Suprapubic skin (tissue), 4 donors: Measurements from ENCODE around the gene NACC2. TPM values are rescaled to one million over a fixed set of nuclear protein-coding genes. Genes with fewer than 3 reads are reported as not detected.
"Not testable (repeated sequence)": the region's sequence is repeated elsewhere in the genome, so short reads cannot be mapped to it uniquely, and the experiment has no call there.

Source experiments
- DNase-seq, 2 donors: peaks; one replicate each; pipeline ENCODE4 v3.0.0-alpha.2; 2019; ENCODE audit warnings: low spot score in 2 of 2
- H3K27ac ChIP-seq: fragments of 200-600 bp; sonication (generic); one replicate; pipeline ENCODE4 v1.5.1; 2019
- H3K27me3 ChIP-seq: fragments of 200-600 bp; sonication (generic); one replicate; pipeline ENCODE4 v1.5.1; 2019
- H3K36me3 ChIP-seq: fragments of 200-600 bp; sonication (generic); one replicate; pipeline ENCODE4 v1.5.1; 2019
- H3K4me1 ChIP-seq: fragments of 200-600 bp; sonication (generic); one replicate; pipeline ENCODE4 v1.5.1; 2019
- H3K4me3 ChIP-seq: fragments of 200-600 bp; sonication (generic); one replicate; pipeline ENCODE4 v1.5.1; 2019; ENCODE audit warnings: mild to moderate bottlenecking
- H3K9me3 ChIP-seq: fragments of 200-600 bp; sonication (generic); one replicate; pipeline ENCODE4 v1.5.1; 2019
- CTCF ChIP-seq, 2 donors: fragments of 200-600 bp in 1 of 2; fragments of 450-650 bp in 1 of 2; sonication (generic) in 1 of 2; IDR thresholded peaks; one replicate each; pipeline ENCODE4 v1.5.1; 2016 to 2019; ENCODE audit warnings: antibody characterized with exemption in 2 of 2, mild to moderate bottlenecking in 1 of 2, moderate library complexity in 1 of 2
- EP300 ChIP-seq: sonication (generic); formaldehyde crosslinking; IDR thresholded peaks from one replicate; pipeline ENCODE4 v1.6.1; 2017; ENCODE audit warnings: antibody characterized with exemption
- POLR2A ChIP-seq, 2 donors: fragments of 450-650 bp; IDR thresholded peaks; one replicate each; pipeline ENCODE4 v1.6.1; 2017; ENCODE audit warnings: antibody characterized with exemption in 2 of 2, mild to moderate bottlenecking in 2 of 2, moderate library complexity in 2 of 2
- POLR2AphosphoS5 ChIP-seq, 3 donors: sonication (generic); formaldehyde crosslinking; IDR thresholded peaks; one replicate each; pipeline ENCODE4 v1.6.1; 2017; ENCODE audit warnings: antibody characterized with exemption in 3 of 3
- WGBS: methylation state at CpG from one replicate; pipeline ENCODE4 v1.1.5; 2018; 5-methylcytosine and 5-hydroxymethylcytosine counted together
- total RNA-seq, 4 donors: library from RNA; depleted of rRNA; stranded (reverse); fragments of >200 nt; gene quantifications; one replicate each; pipeline ENCODE4 v1.1.0, GENCODE V29; 2016

Gene NACC2
- total RNA-seq, 4 donors from 2014 or later: 12.1 to 14.9 (median 13.7) TPM

GRCh38 chr9:136031741-136032730 lies 63.1 kb downstream of the NACC2 start:
- TF ChIP-seq POLR2AphosphoS5 (IDR thresholded peaks at IDR 0.05) (no peak), POLR2A (IDR thresholded peaks at IDR 0.05) (no peak), CTCF (IDR thresholded peaks at IDR 0.05) (no peak), EP300 (no peak)
- Histone ChIP-seq H3K27ac (no peak overlapping the region), H3K27me3 (no peaks in the 10 kb centered on the region), H3K9me3 (no peaks in the 10 kb centered on the region), H3K4me3 (no peak overlapping the region), H3K36me3 (peaks cover 8% of the 10 kb centered on the region), H3K4me1 (peaks cover 6% of the 10 kb centered on the region)
- 72% methylated on average over 13 of the region's 13 CpGs for WGBS
- no peak for DNase-seq

GRCh38 chr9:136031094-136031493 lies 64.0 kb downstream of the NACC2 start:
- Histone ChIP-seq H3K4me3 (no peak overlapping the region), H3K27ac (no peak overlapping the region), H3K4me1 (peaks cover 6% of the 10 kb centered on the region), H3K36me3 (peaks cover 8% of the 10 kb centered on the region), H3K27me3 (no peaks in the 10 kb centered on the region), H3K9me3 (no peaks in the 10 kb centered on the region)
- no peak for DNase-seq
- 100% methylated on average over 8 of the region's 8 CpGs for WGBS
- TF ChIP-seq CTCF (IDR thresholded peaks at IDR 0.05): no peak
- TF ChIP-seq EP300: no peak
- no peak for TF ChIP-seq POLR2AphosphoS5 (IDR thresholded peaks at IDR 0.05)
- TF ChIP-seq POLR2A (IDR thresholded peaks at IDR 0.05): no peak

- WGBS: 94% methylated on average over 8 of the region's 12 CpGs
Measured at GRCh38 chr9:136029556-136029955, 65.5 kb downstream of the NACC2 start.

GRCh38 chr9:136028760-136029470 lies 66.2 kb downstream of the NACC2 start:
- DNase-seq: no peak
- Histone ChIP-seq H3K27ac (no peak overlapping the region), H3K36me3 (peaks cover 8% of the 10 kb centered on the region), H3K4me3 (no peak overlapping the region), H3K9me3 (no peaks in the 10 kb centered on the region), H3K27me3 (no peaks in the 10 kb centered on the region), H3K4me1 (peaks cover 16% of the 10 kb centered on the region)
- TF ChIP-seq POLR2A (IDR thresholded peaks at IDR 0.05) (no peak), CTCF (IDR thresholded peaks at IDR 0.05) (no peak), EP300 (no peak), POLR2AphosphoS5 (IDR thresholded peaks at IDR 0.05) (no peak)
- WGBS: 86% methylated on average over 6 of the region's 10 CpGs

More at GRCh38 chr9:136029556-136029955, 65.5 kb downstream of the NACC2 start:
- no peak for DNase-seq
- TF ChIP-seq CTCF (IDR thresholded peaks at IDR 0.05) (no peak), EP300 (no peak), POLR2A (IDR thresholded peaks at IDR 0.05) (no peak), POLR2AphosphoS5 (IDR thresholded peaks at IDR 0.05) (no peak)
- H3K9me3 ChIP-seq: no peaks in the 10 kb centered on the region
- no peak overlapping the region for H3K27ac ChIP-seq
- no peak overlapping the region for H3K4me3 ChIP-seq
- H3K4me1 ChIP-seq: peaks cover 11% of the 10 kb centered on the region
- peaks cover 8% of the 10 kb centered on the region for H3K36me3 ChIP-seq
- no peaks in the 10 kb centered on the region for H3K27me3 ChIP-seq

GRCh38 chr9:136026943-136027289 lies 68.2 kb downstream of the NACC2 start:
- H3K27ac ChIP-seq, H3K9me3 ChIP-seq, H3K36me3 ChIP-seq, DNase-seq, H3K27me3 ChIP-seq, H3K4me3 ChIP-seq: not testable (repeated sequence)
- peaks cover 20% of the 10 kb centered on the region for H3K4me1 ChIP-seq
- WGBS: 92% methylated on average over 8 of the region's 8 CpGs
